Liver (tissue), 9 donors: ENCODE results near the gene HSPA8. TPM values are rescaled to one million over a fixed set of nuclear protein-coding genes. Genes with fewer than 3 reads are reported as not detected.

Experiments
- DNase-seq: peaks from one replicate; pipeline ENCODE4 v3.0.0-alpha.2; 2017; ENCODE audit warnings: low spot score
- H3K27ac ChIP-seq, 2 donors: one replicate each; pipeline ENCODE4 v1.7.0; 2013; ENCODE audit warnings: inconsistent platforms in 2 of 2, low read length in 2 of 2, control low read depth in 1 of 2, low read depth in 1 of 2, mild to moderate bottlenecking in 1 of 2
- H3K27me3 ChIP-seq, 4 donors: one replicate each; pipeline versions ENCODE4 v1.6.1 to v1.7.0; 2013; ENCODE audit warnings: low read length in 3 of 4, inconsistent platforms in 1 of 4, mild to moderate bottlenecking in 1 of 4, moderate library complexity in 1 of 4; ENCODE audit not compliant: control insufficient read depth in 4 of 4, insufficient read depth in 4 of 4
- H3K36me3 ChIP-seq, 4 donors: one replicate each; pipeline versions ENCODE4 v1.6.1 to v1.7.0; 2013; ENCODE audit warnings: low read length in 3 of 4, mild to moderate bottlenecking in 3 of 4, low read depth in 1 of 4, moderate library complexity in 1 of 4; ENCODE audit not compliant: control insufficient read depth in 4 of 4, insufficient read depth in 3 of 4
- H3K4me1 ChIP-seq, 4 donors: one replicate each; pipeline versions ENCODE4 v1.6.1 to v1.7.0; 2013; ENCODE audit warnings: low read length in 3 of 4, mild to moderate bottlenecking in 3 of 4, moderate library complexity in 1 of 4; ENCODE audit not compliant: control insufficient read depth in 4 of 4, insufficient read depth in 4 of 4
- H3K4me3 ChIP-seq, 3 donors: one replicate each; pipeline versions ENCODE4 v1.6.1 to v1.7.0; 2013; ENCODE audit warnings: low read length in 3 of 3, control low read depth in 1 of 3, low read depth in 1 of 3, mild to moderate bottlenecking in 1 of 3
- H3K9ac ChIP-seq, 2 donors: one replicate each; pipeline ENCODE4 v1.7.0; 2013; ENCODE audit warnings: low read length in 2 of 2, mild to moderate bottlenecking in 2 of 2, moderate library complexity in 2 of 2, control low read depth in 1 of 2, low read depth in 1 of 2
- H3K9me3 ChIP-seq, 4 donors: one replicate each; pipeline versions ENCODE4 v1.6.1 to v1.7.0; 2013; ENCODE audit warnings: low read length in 3 of 4; ENCODE audit not compliant: control insufficient read depth in 4 of 4
- ATF3 ChIP-seq: IDR thresholded peaks from 2 replicates; pipeline ENCODE4 v1.6.1; 2016; ENCODE audit warnings: antibody characterized with exemption
- CTCF ChIP-seq: fragments of 150-350 bp; IDR thresholded peaks from 2 replicates; pipeline ENCODE4 v1.5.1; 2017; ENCODE audit warnings: improper control_type of control experiment, low read depth, low read length; ENCODE audit not compliant: missing input control
- FOXA2 ChIP-seq: IDR thresholded peaks from 2 replicates; pipeline ENCODE4 v1.6.1; 2016; ENCODE audit warnings: antibody characterized with exemption
- GABPA ChIP-seq, 2 donors: IDR thresholded peaks in 1 of 2; conservative IDR thresholded peaks in 1 of 2; 2 replicates each; pipeline ENCODE4 v1.6.1; 2016; ENCODE audit warnings: antibody characterized with exemption in 2 of 2, mild to moderate bottlenecking in 1 of 2, moderate library complexity in 1 of 2
- HNF4A ChIP-seq, 2 donors: conservative IDR thresholded peaks; 2 replicates each; pipeline ENCODE4 v1.6.1; 2016; ENCODE audit warnings: antibody characterized with exemption in 2 of 2, mild to moderate bottlenecking in 2 of 2
- HNF4G ChIP-seq: IDR thresholded peaks from 2 replicates; pipeline ENCODE4 v1.6.1; 2016; ENCODE audit warnings: antibody characterized with exemption
- JUND ChIP-seq, 2 donors: IDR thresholded peaks; 2 replicates each; pipeline ENCODE4 v1.6.1; 2016; ENCODE audit warnings: antibody characterized with exemption in 2 of 2
- MAX ChIP-seq: IDR thresholded peaks from 2 replicates; pipeline ENCODE4 v1.6.1; 2016; ENCODE audit warnings: antibody characterized with exemption
- NR2F2 ChIP-seq: IDR thresholded peaks from 2 replicates; pipeline ENCODE4 v1.6.1; 2016; ENCODE audit warnings: antibody characterized with exemption
- REST ChIP-seq: IDR thresholded peaks from 2 replicates; pipeline ENCODE4 v1.6.1; 2016; ENCODE audit warnings: antibody characterized with exemption, mild to moderate bottlenecking
- RXRA ChIP-seq, 2 donors: IDR thresholded peaks; 2 replicates each; pipeline ENCODE4 v1.6.1; 2017 to 2018; ENCODE audit warnings: antibody characterized with exemption in 2 of 2, mild to moderate bottlenecking in 1 of 2
- SP1 ChIP-seq: IDR thresholded peaks from 2 replicates; pipeline ENCODE4 v1.6.1; 2018; ENCODE audit warnings: antibody characterized with exemption, mild to moderate bottlenecking
- TAF1 ChIP-seq: conservative IDR thresholded peaks from 2 replicates; pipeline ENCODE4 v1.6.1; 2016; ENCODE audit warnings: antibody characterized with exemption, mild to moderate bottlenecking
- YY1 ChIP-seq: IDR thresholded peaks from 2 replicates; pipeline ENCODE4 v1.6.1; 2016; ENCODE audit warnings: antibody characterized with exemption, mild to moderate bottlenecking
- ZBTB33 ChIP-seq: IDR thresholded peaks from 2 replicates; pipeline ENCODE4 v1.6.1; 2016; ENCODE audit warnings: antibody characterized with exemption
- WGBS: extraction: QIAGEN DNeasy Blood & Tissue Kit; methylation state at CpG from one replicate; pipeline ENCODE4 v1.1.7; 2013; 5-methylcytosine and 5-hydroxymethylcytosine counted together
- polyA plus RNA-seq, 2 donors: library from polyadenylated mRNA; stranded (reverse) in 1 of 2; unstranded in 1 of 2; fragments of 200-250 nt in 1 of 2; fragments of >200 nt in 1 of 2; fragmentation: Nextera tagmentation in 1 of 2; extraction: Ambion mirVana in 1 of 2; gene quantifications; one replicate each; pipeline versions ENCODE4 v1.2.1 to v1.2.3, GENCODE V29; 2013 to 2015
- total RNA-seq, 2 donors: library from RNA; depleted of rRNA; stranded (reverse); fragments of >200 nt; gene quantifications; one replicate each; pipeline ENCODE4 v1.2.3, GENCODE V29; 2014
- donor health status: healthy.
- donor health status: healthy.
- donor health status: healthy.
- donor health status: healthy.
- donor health status: healthy.

HSPA8 gene
- total and polyA plus RNA-seq, 4 donors = 215 to 1,445 (median 972) TPM

GRCh38 chr11:123047947-123048293 lies 14.0 kb downstream of the HSPA8 start:
- H3K27ac ChIP-seq = no peak overlapping the region
- no peaks in the 10 kb centered on the region for H3K9me3 ChIP-seq
- H3K9ac ChIP-seq = no peak overlapping the region
- no peak overlapping the region for H3K4me3 ChIP-seq
- no peak for TF ChIP-seq CTCF
- TF ChIP-seq NR2F2 = no peak
- no peak for TF ChIP-seq REST
- TF ChIP-seq YY1 = no peak
- no peak for TF ChIP-seq MAX
- no peak for TF ChIP-seq JUND (IDR thresholded peaks at IDR 0.05)
- TF ChIP-seq TAF1 = no peak
- TF ChIP-seq HNF4A (conservative IDR thresholded peaks at IDR 0.05) = no peak
- TF ChIP-seq HNF4G = no peak
- no peak for TF ChIP-seq RXRA (IDR thresholded peaks at IDR 0.05)
- TF ChIP-seq ZBTB33 = no peak
- TF ChIP-seq GABPA (IDR thresholded peaks at IDR 0.05 in 1 of 2, conservative IDR thresholded peaks at IDR 0.05 in 1 of 2) = no peak
- no peak for TF ChIP-seq FOXA2
- no peak for TF ChIP-seq SP1
- no peaks in the 10 kb centered on the region for H3K4me1 ChIP-seq
- no peaks in the 10 kb centered on the region for H3K27me3 ChIP-seq
- WGBS = 96% methylated on average over 3 of the region's 3 CpGs
- no peak for DNase-seq
- H3K36me3 ChIP-seq = peaks cover 0 to 3% (median 0%) of the 10 kb centered on the region in 4 donors

- no peak for TF ChIP-seq ZBTB33
- TF ChIP-seq RXRA (IDR thresholded peaks at IDR 0.05) = no peak
- TF ChIP-seq YY1 = no peak
- TF ChIP-seq FOXA2 = no peak
- TF ChIP-seq ATF3 = no peak
- no peak for TF ChIP-seq HNF4G
- no peak for TF ChIP-seq HNF4A (conservative IDR thresholded peaks at IDR 0.05)
- no peak for TF ChIP-seq JUND (IDR thresholded peaks at IDR 0.05)
- H3K27ac ChIP-seq = no peak overlapping the region
These were observed 14.5 kb downstream of the HSPA8 start for GRCh38 chr11:123047266-123047946.

More at GRCh38 chr11:123047266-123047946, 14.5 kb downstream of the HSPA8 start:
- Histone ChIP-seq H3K4me1 (no peaks in the 10 kb centered on the region), H3K4me3 (no peak overlapping the region), H3K36me3 (no peaks in the 10 kb centered on the region), H3K27me3 (no peaks in the 10 kb centered on the region), H3K9ac (no peak overlapping the region), H3K9me3 (no peaks in the 10 kb centered on the region)
- WGBS = 87% methylated on average over 18 of the region's 18 CpGs
- no peak for DNase-seq
